K562 (cell line): ENCODE data around the gene APC. TPM values are rescaled to one million over a fixed set of nuclear protein-coding genes. Genes with fewer than 3 reads are reported as not detected.
A peak's percentile ranks its signal among the peaks of the same experiment; 100 is the strongest.

Experiments used
- ARHGAP35 ChIP-seq: fragments of 450-650 bp; IDR thresholded peaks from 2 replicates; pipeline ENCODE4 v1.6.1; 2018; ENCODE audit not compliant: partially characterized antibody
- CBFA2T3 ChIP-seq: fragments of 450-650 bp; IDR thresholded peaks from 2 replicates; pipeline ENCODE4 v1.6.1; 2017
- CBX5 ChIP-seq: IDR thresholded peaks from 2 replicates; pipeline ENCODE4 v1.6.1; 2014; ENCODE audit warnings: low read depth, borderline replicate concordance
- COPS2 ChIP-seq: fragments of 450-650 bp; conservative IDR thresholded peaks from 2 replicates; pipeline ENCODE4 v1.6.1; 2016; ENCODE audit warnings: mild to moderate bottlenecking, moderate library complexity
- E2F6 ChIP-seq, 2 experiments: IDR thresholded peaks; 2 replicates each; pipeline ENCODE4 v1.6.1; 2011; ENCODE audit warnings: borderline replicate concordance in 1 of 2, control low read depth in 1 of 2, low read depth in 1 of 2, low read length in 1 of 2, mild to moderate bottlenecking in 1 of 2, mixed read lengths in 1 of 2, moderate library complexity in 1 of 2; ENCODE audit not compliant: insufficient read depth in 1 of 2, insufficient read length in 1 of 2, poor library complexity in 1 of 2, severe bottlenecking in 1 of 2; ENCODE audit errors: extremely low read depth in 1 of 2
- FOXJ2 ChIP-seq: fragments of 200-800 bp; sonication (Bioruptor generic); IDR thresholded peaks from 2 replicates; pipeline ENCODE4 v1.6.1; 2016; ENCODE audit warnings: missing genetic modification characterization, missing compliant biosample characterization
- GATA2 ChIP-seq: sonication (generic); formaldehyde crosslinking; IDR thresholded peaks from 2 replicates; pipeline ENCODE4 v1.4.0; 2020; ENCODE audit warnings: mild to moderate bottlenecking, missing genetic modification reagents
- GATAD2B ChIP-seq: fragments of 450-650 bp; IDR thresholded peaks from 2 replicates; pipeline ENCODE4 v1.6.1; 2017; ENCODE audit warnings: mild to moderate bottlenecking, borderline replicate concordance
- HMG20B ChIP-seq: fragments of 250-450 bp; sonication (Bioruptor Pico); IDR thresholded peaks from 2 replicates; pipeline ENCODE4 v1.5.0; 2021; ENCODE audit warnings: mild to moderate bottlenecking
- IFI16 ChIP-seq: fragments of 250-450 bp; sonication (Bioruptor Pico); IDR thresholded peaks from 2 replicates; pipeline ENCODE4 v2.1.2; 2022; ENCODE audit warnings: mild to moderate bottlenecking, inconsistent platforms
- MNT ChIP-seq, 2 experiments: fragments of 450-650 bp; conservative IDR thresholded peaks; 2 replicates each; pipeline ENCODE4 v1.6.1; 2017; ENCODE audit warnings: mild to moderate bottlenecking in 2 of 2, moderate library complexity in 2 of 2
- NCOA4 ChIP-seq: fragments of 450-650 bp; IDR thresholded peaks from 2 replicates; pipeline ENCODE4 v1.6.1; 2018; ENCODE audit warnings: mild to moderate bottlenecking; ENCODE audit not compliant: partially characterized antibody
- NR0B1 ChIP-seq: fragments of 450-650 bp; IDR thresholded peaks from one replicate; pipeline ENCODE4 v1.6.1; 2018; ENCODE audit warnings: mild to moderate bottlenecking, moderate library complexity; ENCODE audit not compliant: partially characterized antibody
- RBFOX2 ChIP-seq: fragments of 200-400 bp; formaldehyde crosslinking; IDR thresholded peaks from 2 replicates; pipeline ENCODE4 v1.6.1; 2017; ENCODE audit warnings: low read depth, mild to moderate bottlenecking, low read length, moderate library complexity
- RBM14 ChIP-seq: fragments of 200-400 bp; formaldehyde crosslinking; IDR thresholded peaks from 2 replicates; pipeline ENCODE4 v1.6.1; 2018; ENCODE audit warnings: low read depth, mild to moderate bottlenecking, low read length, moderate library complexity, borderline replicate concordance; ENCODE audit not compliant: insufficient read depth
- SMAD2 ChIP-seq: fragments of 150-350 bp; IDR thresholded peaks from 2 replicates; pipeline ENCODE4 v1.6.1; 2014; ENCODE audit warnings: low read depth, mild to moderate bottlenecking, low read length
- SNIP1 ChIP-seq: fragments of 450-650 bp; IDR thresholded peaks from 2 replicates; pipeline ENCODE4 v1.7.1; 2017; ENCODE audit warnings: low read depth, mild to moderate bottlenecking
- TAL1 ChIP-seq: fragments of 450-650 bp; IDR thresholded peaks from 2 replicates; pipeline ENCODE4 v1.6.1; 2016; ENCODE audit warnings: mild to moderate bottlenecking
- TGIF2 ChIP-seq: sonication (generic); formaldehyde crosslinking; IDR thresholded peaks from 2 replicates; pipeline ENCODE4 v1.8.1; 2022; ENCODE audit warnings: mild to moderate bottlenecking, missing genetic modification reagents, moderate library complexity
- ZFP36 ChIP-seq: fragments of 150-350 bp; IDR thresholded peaks from 2 replicates; pipeline ENCODE4 v1.6.1; 2018; ENCODE audit warnings: low read length, low read depth; ENCODE audit not compliant: partially characterized antibody
- ZKSCAN8 ChIP-seq: fragments of 200-800 bp; sonication (Bioruptor generic); IDR thresholded peaks from 2 replicates; pipeline ENCODE4 v1.6.1; 2016; ENCODE audit warnings: missing genetic modification characterization, missing compliant biosample characterization
- ZNF121 ChIP-seq: sonication (generic); formaldehyde crosslinking; conservative IDR thresholded peaks from 2 replicates; pipeline ENCODE4 v1.8.0; 2022; ENCODE audit warnings: missing genetic modification reagents
- ZNF324 ChIP-seq: fragments of 250-450 bp; sonication (Bioruptor Pico); IDR thresholded peaks from 2 replicates; pipeline ENCODE4 v1.4.0; 2020; ENCODE audit warnings: mild to moderate bottlenecking
- ZNF445 ChIP-seq: fragments of 250-450 bp; sonication (Bioruptor Pico); IDR thresholded peaks from 2 replicates; pipeline ENCODE4 v1.4.0; 2020; ENCODE audit warnings: low read depth, mild to moderate bottlenecking, moderate library complexity
- polyA plus RNA-seq, 8 experiments: library from polyadenylated mRNA; depleted of rRNA in 4 of 8; stranded (reverse) in 5 of 8; unstranded in 3 of 8; fragments of >200 nt; fragmentation: Nextera tagmentation in 2 of 8; fragmentation: Illumina TruSeq in 1 of 8; extraction: Ambion mirVana in 2 of 8; extraction: Trizol in 1 of 8; gene quantifications; 2 replicates each; pipeline versions ENCODE4 v1.2.1 to v1.2.3, GENCODE V29; 2011 to 2014; ENCODE audit warnings: inconsistent platforms in 1 of 8, missing spikeins in 1 of 8
- total RNA-seq, 7 experiments: library from RNA; depleted of rRNA in 6 of 7; stranded (reverse); fragments of >200 nt in 6 of 7; fragmentation: Illumina TruSeq in 2 of 7; extraction: Trizol in 2 of 7; gene quantifications; 2 replicates each; pipeline versions ENCODE4 v1.2.1 to v1.2.3, GENCODE V29; 2011 to 2021; ENCODE audit warnings: low replicate concordance in 1 of 7
- TF ChIP-seq, protein P1 (sequence below), 2 experiments: fragments of 450-650 bp in 1 of 2; sonication (generic) in 1 of 2; formaldehyde crosslinking; conservative IDR thresholded peaks; 2 replicates each; pipeline versions ENCODE4 v1.4.0 to v1.8.1; 2020 to 2022; ENCODE audit warnings: mild to moderate bottlenecking in 1 of 2, missing genetic modification reagents in 1 of 2

The APC gene
- total and polyA plus RNA-seq, 9 of the 15 experiments (the other 6 are each of a cell fraction or from before 2014, with no cell fraction given): 5.7 to 29.5 (median 15.4) TPM

DNA sequence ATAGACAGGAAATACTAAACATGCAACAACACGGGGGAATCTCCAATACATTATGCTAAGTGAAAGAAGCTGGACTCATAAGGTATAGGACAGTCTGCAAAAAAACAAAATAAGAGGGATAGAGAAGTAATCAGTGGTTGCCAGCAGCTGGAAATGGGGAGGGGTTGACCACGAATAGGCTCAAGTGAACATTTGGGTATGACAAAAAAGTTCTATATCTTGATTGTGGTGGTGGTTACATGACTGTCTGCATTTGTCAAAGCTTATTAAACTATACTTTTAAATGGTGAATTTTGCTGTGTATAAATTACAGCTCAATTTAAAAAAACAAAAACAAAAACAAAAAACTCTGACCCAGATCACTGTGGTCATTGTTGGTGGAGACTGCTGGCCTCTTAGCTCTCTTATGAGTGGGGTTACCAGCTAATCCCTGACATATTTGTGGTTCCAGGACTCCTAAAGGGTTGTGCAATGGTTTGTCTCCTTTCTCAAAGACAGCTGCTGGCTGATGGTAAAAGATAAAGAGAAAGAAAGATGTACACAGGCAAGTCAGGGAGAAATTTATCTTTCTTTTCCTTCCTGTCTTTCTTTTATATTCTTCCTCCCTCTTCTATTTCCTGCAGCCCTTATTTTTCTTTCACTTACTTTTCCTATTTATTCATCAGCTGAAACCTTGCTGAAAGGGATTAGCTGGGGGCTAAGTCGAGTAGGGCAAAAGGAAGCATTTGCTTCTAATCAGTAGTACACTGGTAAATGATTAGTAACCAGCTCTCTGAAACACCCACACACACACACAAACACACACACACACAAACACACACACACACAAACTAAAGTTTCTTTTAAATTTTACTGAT, 42.6 kb upstream of the APC start (continued):
- TF ChIP-seq FOXJ2: no peak
- TF ChIP-seq ZFP36: no peak
- TF ChIP-seq CBFA2T3: peak; percentile 78
- no peak for TF ChIP-seq ARHGAP35
- no peak for TF ChIP-seq E2F6 (IDR thresholded peaks at IDR 0.05; ENCODE audit: borderline replicate concordance in 1 of 2, extremely low read depth in 1 of 2, insufficient read depth in 1 of 2, insufficient read length in 1 of 2, low read depth in 1 of 2, low read length in 1 of 2, poor library complexity in 1 of 2, severe bottlenecking in 1 of 2)
- TF ChIP-seq NCOA4: no peak
- no peak for TF ChIP-seq RBM14
- no peak for TF ChIP-seq SNIP1
- TF ChIP-seq ZNF121: no peak
- TF ChIP-seq TAL1: peak; percentile 72
- no peak for TF ChIP-seq HMG20B
- TF ChIP-seq ZKSCAN8 (CRISPR knock-in tag): 0 out of 2 replicates have a peak, but pooled peaks have one; percentile 15
- no peak for TF ChIP-seq CBX5
- TF ChIP-seq MNT (conservative IDR thresholded peaks at IDR 0.05): peak in 1 of 2 experiments; percentile 32; a peak in 3 of 4 replicates
- TF ChIP-seq IFI16 (CRISPR knock-in tag): no peak
- peak; percentile 90 for TF ChIP-seq GATA2 (CRISPR knock-in tag)
- TF ChIP-seq, protein P1, sequence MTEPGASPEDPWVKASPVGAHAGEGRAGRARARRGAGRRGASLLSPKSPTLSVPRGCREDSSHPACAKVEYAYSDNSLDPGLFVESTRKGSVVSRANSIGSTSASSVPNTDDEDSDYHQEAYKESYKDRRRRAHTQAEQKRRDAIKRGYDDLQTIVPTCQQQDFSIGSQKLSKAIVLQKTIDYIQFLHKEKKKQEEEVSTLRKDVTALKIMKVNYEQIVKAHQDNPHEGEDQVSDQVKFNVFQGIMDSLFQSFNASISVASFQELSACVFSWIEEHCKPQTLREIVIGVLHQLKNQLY (CRISPR knock-in tag; conservative IDR thresholded peaks at IDR 0.05): no peak
- TF ChIP-seq ZNF445 (CRISPR knock-in tag): no peak
- no peak for TF ChIP-seq TGIF2 (CRISPR knock-in tag)
- TF ChIP-seq SMAD2: no peak
- no peak for TF ChIP-seq ZNF324 (CRISPR knock-in tag)
- no peak for TF ChIP-seq COPS2
- TF ChIP-seq GATAD2B: peak; percentile 73; the same call in 1 of the 2 replicates
- TF ChIP-seq RBFOX2: no peak
- TF ChIP-seq NR0B1: no peak
